K562 (cell line): ENCODE measurements around the gene REC8. TPM values are rescaled to one million over a fixed set of nuclear protein-coding genes. Genes with fewer than 3 reads are reported as not detected.

Experiments
- MTA3 ChIP-seq: fragments of 450-650 bp; formaldehyde crosslinking; IDR thresholded peaks from 2 replicates; pipeline ENCODE4 v1.6.1; 2017; ENCODE audit warnings: mild to moderate bottlenecking, borderline replicate concordance
- POLR2A ChIP-seq: fragments of 450-650 bp; conservative IDR thresholded peaks from 2 replicates; pipeline ENCODE4 v1.6.1; 2016
- POLR2AphosphoS2 ChIP-seq: IDR thresholded peaks from 2 replicates; pipeline ENCODE4 v1.6.1; 2012; ENCODE audit warnings: low read length, improper control_type of control experiment
- POU5F1 ChIP-seq: fragments of 150-350 bp; IDR thresholded peaks from 2 replicates; pipeline ENCODE4 v1.6.1; 2014; ENCODE audit warnings: borderline replicate concordance, low read length, low read depth, mild to moderate bottlenecking; ENCODE audit not compliant: partially characterized antibody
- SAFB ChIP-seq: fragments of 200-400 bp; formaldehyde crosslinking; IDR thresholded peaks from 2 replicates; pipeline ENCODE4 v1.6.1; 2017; ENCODE audit warnings: low read depth, low read length, borderline replicate concordance
- SIN3A ChIP-seq, 2 experiments: fragments of 150-350 bp in 1 of 2; IDR thresholded peaks; 2 replicates each; pipeline ENCODE4 v1.6.1; 2011 to 2016; ENCODE audit warnings: borderline replicate concordance in 2 of 2, low read depth in 2 of 2, low read length in 2 of 2, mild to moderate bottlenecking in 2 of 2, moderate library complexity in 2 of 2; ENCODE audit not compliant: control insufficient read depth in 1 of 2
- SMARCB1 ChIP-seq: IDR thresholded peaks from 2 replicates; pipeline ENCODE4 v1.6.1; 2011; ENCODE audit warnings: improper control_type of control experiment, low read depth; ENCODE audit not compliant: insufficient read length
- STAT5A ChIP-seq: IDR thresholded peaks from 2 replicates; pipeline ENCODE4 v1.6.1; 2012; ENCODE audit warnings: low read length, inconsistent platforms, borderline replicate concordance
- U2AF2 ChIP-seq: fragments of 200-400 bp; formaldehyde crosslinking; optimal IDR thresholded peaks from 2 replicates; pipeline ENCODE3; 2017; ENCODE audit warnings: low read depth, mild to moderate bottlenecking, low read length
- ZNF124 ChIP-seq: sonication (generic); formaldehyde crosslinking; IDR thresholded peaks from 2 replicates; pipeline ENCODE4 v1.8.1; 2022; ENCODE audit warnings: missing genetic modification reagents
- ZNF133 ChIP-seq: fragments of 250-450 bp; sonication (Bioruptor Pico); IDR thresholded peaks from 2 replicates; pipeline ENCODE4 v1.4.0; 2020; ENCODE audit warnings: mild to moderate bottlenecking
- ZNF212 ChIP-seq: fragments of 450-650 bp; formaldehyde crosslinking; IDR thresholded peaks from 2 replicates; pipeline ENCODE4 v1.4.0; 2020; ENCODE audit warnings: mild to moderate bottlenecking
- ZNF263 ChIP-seq: sonication (generic); formaldehyde crosslinking; IDR thresholded peaks from 2 replicates; pipeline ENCODE4 v1.8.0; 2022; ENCODE audit warnings: mild to moderate bottlenecking, missing genetic modification reagents, borderline replicate concordance
- ZNF57 ChIP-seq: fragments of 450-650 bp; formaldehyde crosslinking; IDR thresholded peaks from 2 replicates; pipeline ENCODE4 v1.4.0; 2020; ENCODE audit warnings: mild to moderate bottlenecking, moderate library complexity
- ZNF589 ChIP-seq: fragments of 200-800 bp; sonication (Bioruptor generic); IDR thresholded peaks from 2 replicates; pipeline ENCODE4 v1.6.1; 2016; ENCODE audit warnings: low read depth, missing genetic modification characterization, missing compliant biosample characterization
- polyA plus RNA-seq, 8 experiments: library from polyadenylated mRNA; depleted of rRNA in 4 of 8; stranded (reverse) in 5 of 8; unstranded in 3 of 8; fragments of >200 nt; fragmentation: Nextera tagmentation in 2 of 8; fragmentation: Illumina TruSeq in 1 of 8; extraction: Ambion mirVana in 2 of 8; extraction: Trizol in 1 of 8; gene quantifications; 2 replicates each; pipeline versions ENCODE4 v1.2.1 to v1.2.3, GENCODE V29; 2011 to 2014; ENCODE audit warnings: inconsistent platforms in 1 of 8, missing spikeins in 1 of 8
- total RNA-seq, 7 experiments: library from RNA; depleted of rRNA in 6 of 7; stranded (reverse); fragments of >200 nt in 6 of 7; fragmentation: Illumina TruSeq in 2 of 7; extraction: Trizol in 2 of 7; gene quantifications; 2 replicates each; pipeline versions ENCODE4 v1.2.1 to v1.2.3, GENCODE V29; 2011 to 2021; ENCODE audit warnings: low replicate concordance in 1 of 7
- TF ChIP-seq, protein P1 (sequence below), 2 experiments: fragments of 450-650 bp in 1 of 2; IDR thresholded peaks; 2 replicates each; pipeline ENCODE4 v1.6.1; 2011 to 2017; ENCODE audit warnings: low read depth in 2 of 2, antibody characterized with exemption in 1 of 2, borderline replicate concordance in 1 of 2, low read length in 1 of 2, mild to moderate bottlenecking in 1 of 2, mixed read lengths in 1 of 2; ENCODE audit not compliant: control insufficient read depth in 1 of 2
- TF ChIP-seq, protein P2 (sequence below): fragments of 200-800 bp; sonication (Bioruptor generic); IDR thresholded peaks from 2 replicates; pipeline ENCODE4 v1.6.1; 2016; ENCODE audit warnings: missing genetic modification characterization, missing compliant biosample characterization
- TF ChIP-seq, protein P3 (sequence below): fragments of 450-650 bp; formaldehyde crosslinking; conservative IDR thresholded peaks from 2 replicates; pipeline ENCODE4 v1.4.0; 2022; ENCODE audit warnings: mild to moderate bottlenecking, missing genetic modification characterization

The REC8 gene
- total and polyA plus RNA-seq, 9 of the 15 experiments (the other 6 are each of a cell fraction or from before 2014, with no cell fraction given), result 0.11 to 2.5 (median 0.85) TPM

DNA sequence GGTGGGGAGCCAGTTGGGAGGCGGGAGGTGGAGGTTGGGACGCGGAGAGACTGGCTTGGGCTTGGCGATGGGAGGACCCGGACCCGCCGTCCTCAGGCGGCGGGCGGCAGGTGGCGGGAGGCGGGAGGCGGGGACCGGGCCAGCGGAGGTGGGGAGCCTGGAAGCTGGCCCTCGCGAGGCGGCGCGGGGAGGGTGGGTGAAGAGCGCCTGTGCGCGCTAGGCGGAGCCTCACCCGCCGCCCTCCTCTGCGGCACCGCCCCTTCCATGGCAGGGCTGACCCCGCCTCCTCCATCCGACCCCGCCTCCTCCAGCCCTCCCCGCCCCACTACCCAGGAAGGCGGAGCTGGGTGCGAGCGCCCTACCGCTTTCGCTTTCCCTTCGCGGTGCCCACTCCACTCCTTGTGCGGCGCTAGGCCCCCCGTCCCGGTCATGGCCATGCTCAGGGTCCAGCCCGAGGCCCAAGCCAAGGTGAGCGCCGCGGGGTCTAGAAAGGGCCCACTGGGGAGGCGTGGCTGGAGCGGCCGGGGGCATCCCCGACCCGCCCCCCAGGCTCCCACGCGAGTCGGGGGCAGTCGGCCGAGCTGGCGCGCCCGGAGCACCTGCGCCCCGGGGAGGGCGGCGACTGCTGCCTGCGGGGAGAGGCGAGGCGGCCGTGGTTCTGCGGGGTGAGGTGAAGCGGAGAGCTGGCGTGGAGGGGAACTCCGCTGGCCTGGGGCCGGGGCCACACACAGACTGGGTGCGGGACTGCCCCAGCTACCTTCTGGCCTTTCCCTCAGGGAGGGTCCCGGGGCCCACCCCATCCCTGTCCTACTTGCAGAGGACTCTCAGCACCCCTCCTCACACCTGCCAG, 35.8 kb upstream of the REC8 start, which contains the start of gene PSME1 (continued):
- TF ChIP-seq STAT5A (no peak), POLR2AphosphoS2 (no peak), ZNF57 (CRISPR knock-in tag) (no peak), U2AF2 (no peak), POU5F1 (no peak), MTA3 (0 out of 2 replicates have a peak, but pooled peaks have one; percentile 53), ZNF133 (no peak), SIN3A (IDR thresholded peaks at IDR 0.05; ENCODE audit: borderline replicate concordance in 2 of 2, control insufficient read depth in 1 of 2, low read depth in 2 of 2, low read length in 2 of 2) (no peak), ZNF124 (CRISPR knock-in tag) (no peak), SMARCB1 (no peak), SAFB (peak; percentile 87), ZNF212 (CRISPR knock-in tag) (no peak), ZNF589 (CRISPR knock-in tag) (no peak), ZNF263 (CRISPR knock-in tag) (0 out of 2 replicates have a peak, but pooled peaks have one; percentile 44), POLR2A (peak; percentile 58)
- TF ChIP-seq, protein P1, sequence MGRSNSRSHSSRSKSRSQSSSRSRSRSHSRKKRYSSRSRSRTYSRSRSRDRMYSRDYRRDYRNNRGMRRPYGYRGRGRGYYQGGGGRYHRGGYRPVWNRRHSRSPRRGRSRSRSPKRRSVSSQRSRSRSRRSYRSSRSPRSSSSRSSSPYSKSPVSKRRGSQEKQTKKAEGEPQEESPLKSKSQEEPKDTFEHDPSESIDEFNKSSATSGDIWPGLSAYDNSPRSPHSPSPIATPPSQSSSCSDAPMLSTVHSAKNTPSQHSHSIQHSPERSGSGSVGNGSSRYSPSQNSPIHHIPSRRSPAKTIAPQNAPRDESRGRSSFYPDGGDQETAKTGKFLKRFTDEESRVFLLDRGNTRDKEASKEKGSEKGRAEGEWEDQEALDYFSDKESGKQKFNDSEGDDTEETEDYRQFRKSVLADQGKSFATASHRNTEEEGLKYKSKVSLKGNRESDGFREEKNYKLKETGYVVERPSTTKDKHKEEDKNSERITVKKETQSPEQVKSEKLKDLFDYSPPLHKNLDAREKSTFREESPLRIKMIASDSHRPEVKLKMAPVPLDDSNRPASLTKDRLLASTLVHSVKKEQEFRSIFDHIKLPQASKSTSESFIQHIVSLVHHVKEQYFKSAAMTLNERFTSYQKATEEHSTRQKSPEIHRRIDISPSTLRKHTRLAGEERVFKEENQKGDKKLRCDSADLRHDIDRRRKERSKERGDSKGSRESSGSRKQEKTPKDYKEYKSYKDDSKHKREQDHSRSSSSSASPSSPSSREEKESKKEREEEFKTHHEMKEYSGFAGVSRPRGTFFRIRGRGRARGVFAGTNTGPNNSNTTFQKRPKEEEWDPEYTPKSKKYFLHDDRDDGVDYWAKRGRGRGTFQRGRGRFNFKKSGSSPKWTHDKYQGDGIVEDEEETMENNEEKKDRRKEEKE (IDR thresholded peaks at IDR 0.05; ENCODE audit: borderline replicate concordance in 1 of 2, control insufficient read depth in 1 of 2, low read depth in 2 of 2, low read length in 1 of 2), result no peak
- TF ChIP-seq, protein P2, sequence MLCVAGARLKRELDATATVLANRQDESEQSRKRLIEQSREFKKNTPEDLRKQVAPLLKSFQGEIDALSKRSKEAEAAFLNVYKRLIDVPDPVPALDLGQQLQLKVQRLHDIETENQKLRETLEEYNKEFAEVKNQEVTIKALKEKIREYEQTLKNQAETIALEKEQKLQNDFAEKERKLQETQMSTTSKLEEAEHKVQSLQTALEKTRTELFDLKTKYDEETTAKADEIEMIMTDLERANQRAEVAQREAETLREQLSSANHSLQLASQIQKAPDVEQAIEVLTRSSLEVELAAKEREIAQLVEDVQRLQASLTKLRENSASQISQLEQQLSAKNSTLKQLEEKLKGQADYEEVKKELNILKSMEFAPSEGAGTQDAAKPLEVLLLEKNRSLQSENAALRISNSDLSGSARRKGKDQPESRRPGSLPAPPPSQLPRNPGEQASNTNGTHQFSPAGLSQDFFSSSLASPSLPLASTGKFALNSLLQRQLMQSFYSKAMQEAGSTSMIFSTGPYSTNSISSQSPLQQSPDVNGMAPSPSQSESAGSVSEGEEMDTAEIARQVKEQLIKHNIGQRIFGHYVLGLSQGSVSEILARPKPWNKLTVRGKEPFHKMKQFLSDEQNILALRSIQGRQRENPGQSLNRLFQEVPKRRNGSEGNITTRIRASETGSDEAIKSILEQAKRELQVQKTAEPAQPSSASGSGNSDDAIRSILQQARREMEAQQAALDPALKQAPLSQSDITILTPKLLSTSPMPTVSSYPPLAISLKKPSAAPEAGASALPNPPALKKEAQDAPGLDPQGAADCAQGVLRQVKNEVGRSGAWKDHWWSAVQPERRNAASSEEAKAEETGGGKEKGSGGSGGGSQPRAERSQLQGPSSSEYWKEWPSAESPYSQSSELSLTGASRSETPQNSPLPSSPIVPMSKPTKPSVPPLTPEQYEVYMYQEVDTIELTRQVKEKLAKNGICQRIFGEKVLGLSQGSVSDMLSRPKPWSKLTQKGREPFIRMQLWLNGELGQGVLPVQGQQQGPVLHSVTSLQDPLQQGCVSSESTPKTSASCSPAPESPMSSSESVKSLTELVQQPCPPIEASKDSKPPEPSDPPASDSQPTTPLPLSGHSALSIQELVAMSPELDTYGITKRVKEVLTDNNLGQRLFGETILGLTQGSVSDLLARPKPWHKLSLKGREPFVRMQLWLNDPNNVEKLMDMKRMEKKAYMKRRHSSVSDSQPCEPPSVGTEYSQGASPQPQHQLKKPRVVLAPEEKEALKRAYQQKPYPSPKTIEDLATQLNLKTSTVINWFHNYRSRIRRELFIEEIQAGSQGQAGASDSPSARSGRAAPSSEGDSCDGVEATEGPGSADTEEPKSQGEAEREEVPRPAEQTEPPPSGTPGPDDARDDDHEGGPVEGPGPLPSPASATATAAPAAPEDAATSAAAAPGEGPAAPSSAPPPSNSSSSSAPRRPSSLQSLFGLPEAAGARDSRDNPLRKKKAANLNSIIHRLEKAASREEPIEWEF, result no peak
- TF ChIP-seq, protein P3, sequence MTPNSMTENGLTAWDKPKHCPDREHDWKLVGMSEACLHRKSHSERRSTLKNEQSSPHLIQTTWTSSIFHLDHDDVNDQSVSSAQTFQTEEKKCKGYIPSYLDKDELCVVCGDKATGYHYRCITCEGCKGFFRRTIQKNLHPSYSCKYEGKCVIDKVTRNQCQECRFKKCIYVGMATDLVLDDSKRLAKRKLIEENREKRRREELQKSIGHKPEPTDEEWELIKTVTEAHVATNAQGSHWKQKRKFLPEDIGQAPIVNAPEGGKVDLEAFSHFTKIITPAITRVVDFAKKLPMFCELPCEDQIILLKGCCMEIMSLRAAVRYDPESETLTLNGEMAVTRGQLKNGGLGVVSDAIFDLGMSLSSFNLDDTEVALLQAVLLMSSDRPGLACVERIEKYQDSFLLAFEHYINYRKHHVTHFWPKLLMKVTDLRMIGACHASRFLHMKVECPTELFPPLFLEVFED (CRISPR knock-in tag), result no peak
